Osteoblast (primary cell): ENCODE results near the gene TP53I3. TPM values are rescaled to one million over a fixed set of nuclear protein-coding genes. Genes with fewer than 3 reads are reported as not detected.

Experiments
- DNase-seq: peaks from one replicate; pipeline ENCODE4 v3.0.0; 2011; ENCODE audit warnings: low spot score, mixed read lengths; ENCODE audit not compliant: insufficient read length; ENCODE audit errors: missing footprints
- H2AFZ ChIP-seq: 2 replicates; pipeline ENCODE4 v1.6.0; 2011; ENCODE audit warnings: mild to moderate bottlenecking, low read length
- H3K27ac ChIP-seq: 2 replicates; pipeline ENCODE4 v1.5.1; 2011; ENCODE audit warnings: mild to moderate bottlenecking, low read depth, low read length, moderate library complexity
- H3K27me3 ChIP-seq: 2 replicates; pipeline ENCODE4 v1.6.0; 2012; ENCODE audit warnings: mild to moderate bottlenecking, control low read depth, inconsistent platforms, low read length, moderate library complexity; ENCODE audit not compliant: insufficient read depth
- H3K36me3 ChIP-seq: 2 replicates; pipeline ENCODE4 v1.5.1; 2011; ENCODE audit warnings: mild to moderate bottlenecking, low read length, control low read depth, moderate library complexity; ENCODE audit not compliant: insufficient read depth
- H3K4me1 ChIP-seq: 2 replicates; pipeline ENCODE4 v1.5.1; 2011; ENCODE audit warnings: mild to moderate bottlenecking, low read length, control low read depth, moderate library complexity; ENCODE audit not compliant: insufficient read depth
- H3K4me2 ChIP-seq: 2 replicates; pipeline ENCODE4 v1.6.0; 2011; ENCODE audit warnings: mild to moderate bottlenecking, low read length; ENCODE audit not compliant: insufficient read depth
- H3K4me3 ChIP-seq: fragments of 200-600 bp; sonication (generic); 3 replicates; pipeline ENCODE4 v1.5.1; 2012; ENCODE audit warnings: mild to moderate bottlenecking, low read length, inconsistent platforms; ENCODE audit not compliant: insufficient read depth
- H3K79me2 ChIP-seq: 2 replicates; pipeline ENCODE4 v1.6.0; 2012; ENCODE audit warnings: mild to moderate bottlenecking, low read length, control low read depth, inconsistent platforms; ENCODE audit not compliant: insufficient read depth
- H3K9me3 ChIP-seq: 2 replicates; pipeline ENCODE4 v1.5.1; 2011; ENCODE audit warnings: low read depth, low read length, control low read depth
- H4K20me1 ChIP-seq: 2 replicates; pipeline ENCODE4 v1.6.0; 2012; ENCODE audit warnings: mild to moderate bottlenecking, low read length, control low read depth; ENCODE audit not compliant: insufficient read depth
- total RNA-seq: library from RNA; depleted of rRNA; stranded (reverse); fragments of >200 nt; gene quantifications from 2 replicates; pipeline ENCODE4 v1.2.3, GENCODE V29; 2012
- TF ChIP-seq, protein P1 (sequence below): IDR thresholded peaks from 2 replicates; pipeline ENCODE4 v1.5.1; 2011; ENCODE audit warnings: mild to moderate bottlenecking, low read depth, low read length, moderate library complexity; ENCODE audit errors: extremely low read depth

The TP53I3 gene
- total RNA-seq, 1 donor: 59.4 TPM

DNA sequence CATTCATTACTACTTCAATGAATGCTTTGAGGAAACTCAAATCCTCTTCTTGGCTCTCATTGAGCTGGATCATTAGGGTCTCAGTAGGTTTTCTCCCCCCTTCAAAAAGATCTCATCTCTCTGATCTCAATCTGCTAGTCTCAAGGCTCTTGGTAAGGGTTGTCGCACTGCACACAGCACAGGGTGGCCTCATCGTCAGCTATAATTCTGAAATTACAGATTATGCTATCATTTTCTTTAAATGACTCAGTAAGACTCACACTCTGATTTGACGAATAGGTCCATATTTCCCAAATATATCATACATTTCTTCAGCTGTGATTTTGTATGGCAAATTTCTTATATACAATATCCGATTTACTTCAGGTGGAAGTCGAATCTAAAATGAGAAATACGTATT, 10.8 kb downstream of the TP53I3 start:
- no peaks in the 10 kb centered on the region for H3K9me3 ChIP-seq
- peaks cover 12% of the 10 kb centered on the region for H4K20me1 ChIP-seq
- H3K36me3 ChIP-seq: peaks cover 25% of the 10 kb centered on the region
- H2AFZ ChIP-seq: no peak overlapping the region
- no peak overlapping the region for H3K27ac ChIP-seq
- peaks cover 43% of the 10 kb centered on the region for H3K79me2 ChIP-seq
- H3K4me2 ChIP-seq: no peak overlapping the region
- no peaks in the 10 kb centered on the region for H3K27me3 ChIP-seq
- TF ChIP-seq, protein P1, sequence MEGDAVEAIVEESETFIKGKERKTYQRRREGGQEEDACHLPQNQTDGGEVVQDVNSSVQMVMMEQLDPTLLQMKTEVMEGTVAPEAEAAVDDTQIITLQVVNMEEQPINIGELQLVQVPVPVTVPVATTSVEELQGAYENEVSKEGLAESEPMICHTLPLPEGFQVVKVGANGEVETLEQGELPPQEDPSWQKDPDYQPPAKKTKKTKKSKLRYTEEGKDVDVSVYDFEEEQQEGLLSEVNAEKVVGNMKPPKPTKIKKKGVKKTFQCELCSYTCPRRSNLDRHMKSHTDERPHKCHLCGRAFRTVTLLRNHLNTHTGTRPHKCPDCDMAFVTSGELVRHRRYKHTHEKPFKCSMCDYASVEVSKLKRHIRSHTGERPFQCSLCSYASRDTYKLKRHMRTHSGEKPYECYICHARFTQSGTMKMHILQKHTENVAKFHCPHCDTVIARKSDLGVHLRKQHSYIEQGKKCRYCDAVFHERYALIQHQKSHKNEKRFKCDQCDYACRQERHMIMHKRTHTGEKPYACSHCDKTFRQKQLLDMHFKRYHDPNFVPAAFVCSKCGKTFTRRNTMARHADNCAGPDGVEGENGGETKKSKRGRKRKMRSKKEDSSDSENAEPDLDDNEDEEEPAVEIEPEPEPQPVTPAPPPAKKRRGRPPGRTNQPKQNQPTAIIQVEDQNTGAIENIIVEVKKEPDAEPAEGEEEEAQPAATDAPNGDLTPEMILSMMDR: no peak
- no peak overlapping the region for H3K4me3 ChIP-seq
- DNase-seq: no peak
- peaks cover 5% of the 10 kb centered on the region for H3K4me1 ChIP-seq

DNA sequence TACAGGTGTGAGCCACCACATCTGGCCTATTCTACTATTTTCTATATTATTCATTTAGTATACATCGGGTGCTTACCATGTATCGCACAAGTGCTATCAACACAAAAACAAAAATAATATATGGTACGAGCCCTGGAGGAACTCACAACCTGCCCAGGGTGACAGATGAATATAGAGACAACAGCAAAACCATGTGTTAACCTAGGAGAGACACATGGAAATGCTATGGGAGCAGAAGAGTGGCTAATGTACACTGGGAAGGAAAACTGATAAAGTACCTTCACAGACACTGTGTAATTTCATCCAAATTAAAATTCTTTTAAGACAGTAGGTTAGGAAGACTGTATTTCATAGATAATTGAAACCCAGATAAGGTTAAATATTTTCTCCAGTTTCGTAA, 12.4 kb downstream of the TP53I3 start:
- no peak overlapping the region for H2AFZ ChIP-seq
- no peaks in the 10 kb centered on the region for H3K9me3 ChIP-seq
- no peak overlapping the region for H3K27ac ChIP-seq
- H3K36me3 ChIP-seq: peaks cover 37% of the 10 kb centered on the region
- no peak overlapping the region for H3K4me2 ChIP-seq
- H4K20me1 ChIP-seq: peaks cover 12% of the 10 kb centered on the region
- H3K4me1 ChIP-seq: peaks cover 5% of the 10 kb centered on the region
- H3K79me2 ChIP-seq: peaks cover 43% of the 10 kb centered on the region
- no peak overlapping the region for H3K4me3 ChIP-seq
- no peak for DNase-seq
- H3K27me3 ChIP-seq: no peaks in the 10 kb centered on the region
- TF ChIP-seq, protein P1: no peak

DNA sequence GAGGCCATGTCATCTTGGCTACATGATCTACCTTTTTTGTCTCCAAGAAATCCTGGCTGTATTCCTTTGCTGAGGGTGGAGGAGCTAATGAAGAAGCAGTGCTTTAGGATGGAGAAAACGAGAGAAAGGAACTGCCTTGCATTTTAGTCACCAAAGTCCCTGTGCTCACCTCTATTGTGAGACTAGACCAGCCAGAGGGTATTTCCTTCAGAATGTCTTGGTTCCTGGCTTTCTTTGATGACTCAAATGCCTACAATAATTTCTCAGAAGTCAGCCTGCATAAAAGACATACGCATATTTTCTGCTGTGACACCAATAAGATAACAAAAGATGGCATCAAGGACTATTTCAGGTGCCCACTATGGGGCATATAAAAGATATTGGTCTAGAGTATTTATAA, 19.3 kb downstream of the TP53I3 start:
- no peak overlapping the region for H3K4me3 ChIP-seq
- peaks cover 33% of the 10 kb centered on the region for H3K36me3 ChIP-seq
- TF ChIP-seq, protein P1: no peak
- no peaks in the 10 kb centered on the region for H3K27me3 ChIP-seq
- H3K9me3 ChIP-seq: no peaks in the 10 kb centered on the region
- no peaks in the 10 kb centered on the region for H3K4me1 ChIP-seq
- H2AFZ ChIP-seq: no peak overlapping the region
- no peak overlapping the region for H3K27ac ChIP-seq
- DNase-seq: no peak
- H3K4me2 ChIP-seq: no peak overlapping the region
- peaks cover 2% of the 10 kb centered on the region for H3K79me2 ChIP-seq
- peaks cover 5% of the 10 kb centered on the region for H4K20me1 ChIP-seq

DNA sequence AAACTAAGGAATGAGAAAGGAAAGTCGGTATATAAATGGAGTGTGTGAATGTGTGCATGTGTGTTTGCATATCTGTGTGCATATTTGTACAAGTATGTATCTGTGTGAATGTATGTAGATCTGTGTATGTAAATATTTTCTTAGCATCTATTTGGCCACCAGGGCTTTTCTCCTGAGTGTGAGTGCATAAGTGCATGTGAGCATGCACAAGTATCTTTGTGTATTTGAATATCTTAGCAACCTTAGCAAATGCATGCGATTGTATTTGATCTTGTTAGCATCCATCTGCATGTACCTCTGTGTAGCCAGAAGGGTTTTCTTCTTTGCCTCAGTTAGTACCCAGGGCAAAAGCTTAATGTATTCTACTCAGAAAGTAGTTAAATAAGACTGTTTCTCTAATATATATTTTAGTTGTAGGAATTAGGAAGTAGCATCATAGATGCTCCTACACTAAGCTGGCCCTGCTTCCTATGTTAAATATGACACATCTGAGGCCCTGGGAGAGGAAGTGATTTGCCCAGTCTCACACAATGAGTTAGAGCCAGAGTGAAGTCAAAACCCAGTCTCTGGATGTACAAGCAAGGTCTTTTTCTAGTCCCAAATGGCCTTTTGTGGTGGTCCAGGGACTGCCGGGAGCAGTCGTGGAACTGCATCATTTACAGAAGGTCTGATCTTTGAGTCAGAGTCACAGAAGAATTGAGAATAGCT, 25.9 kb downstream of the TP53I3 start:
- no peak overlapping the region for H3K4me3 ChIP-seq
- DNase-seq: peak; percentile 59
- no peak overlapping the region for H3K27ac ChIP-seq
- H3K36me3 ChIP-seq: no peaks in the 10 kb centered on the region
- peak overlapping the region; percentile 29 for H2AFZ ChIP-seq
- TF ChIP-seq, protein P1: no peak
- H3K27me3 ChIP-seq: no peaks in the 10 kb centered on the region
- no peaks in the 10 kb centered on the region for H4K20me1 ChIP-seq
- no peak overlapping the region for H3K4me2 ChIP-seq
- no peaks in the 10 kb centered on the region for H3K9me3 ChIP-seq
- H3K79me2 ChIP-seq: no peaks in the 10 kb centered on the region
- no peaks in the 10 kb centered on the region for H3K4me1 ChIP-seq
